HepG2 (cell line): ENCODE measurements around the gene PDE4D. TPM values are rescaled to one million over a fixed set of nuclear protein-coding genes. Genes with fewer than 3 reads are reported as not detected.
A peak's percentile ranks its signal among the peaks of the same experiment; 100 is the strongest.

ENCODE experiments used
- ATAC-seq: fragments of 200-7000 bp; cut with Tn5 transposase; 3 replicates; pipeline ENCODE4 v1.9.1; 2020; ENCODE audit warnings: mild to moderate bottlenecking, moderate library complexity
- BruUV-seq: library from RNA; stranded (reverse); fragments of 400-500 nt; replicated peaks from 2 replicates; lab custom pipeline; 2021; lab: Mats Ljungman, UMichigan
- CTCF ChIA-PET: fragments of 300-600 bp; formaldehyde crosslinking; extraction: SDS; loops from one replicate; lab custom pipeline; 2021; ENCODE audit warnings: low total read pairs, inconsistent platforms, low intra/inter-chr PET ratio; lab: Yijun Ruan, JAX
- POLR2A ChIA-PET: fragments of 350-600 bp; sonication (Branson Sonifier 250); formaldehyde crosslinking; loops from one replicate; lab custom pipeline; 2020; ENCODE audit warnings: antibody characterized with exemption, inconsistent platforms; lab: Yijun Ruan, JAX
- DNase-seq: peaks from one replicate; pipeline ENCODE4 v3.0.0-alpha.2; 2015; ENCODE audit warnings: low spot score
- FAIRE-seq: peaks from 3 replicates; lab custom pipeline; 2011; peaks lifted over from hg19 to GRCh38; lab: Jason Lieb, UNC
- H2AFZ ChIP-seq: one replicate; pipeline ENCODE4 v1.6.1; 2011; ENCODE audit warnings: low read length, inconsistent platforms
- H3K27ac ChIP-seq: fragments of 300-600 bp; 3 replicates; pipeline ENCODE4 v1.8.0; 2011; ENCODE audit warnings: mixed run types, mild to moderate bottlenecking, mixed read lengths, low read length, inconsistent platforms; ENCODE audit not compliant: insufficient read depth; ENCODE audit errors: extremely low read length
- H3K27me3 ChIP-seq, 2 experiments: fragments of 200-600 bp in 1 of 2; 2 replicates in 1 of 2; 3 replicates in 1 of 2; pipeline versions ENCODE4 v1.6.0 to v1.8.0; 2011; ENCODE audit warnings: low read length in 2 of 2, mild to moderate bottlenecking in 2 of 2, moderate library complexity in 2 of 2, inconsistent platforms in 1 of 2; ENCODE audit not compliant: insufficient read depth in 2 of 2, control insufficient read depth in 1 of 2
- H3K36me3 ChIP-seq, 2 experiments: fragments of 200-600 bp in 1 of 2; replicated peaks in 1 of 2; 2 replicates in 1 of 2; 3 replicates in 1 of 2; pipeline versions ENCODE4 v1.5.1 to v1.8.0; 2011; ENCODE audit warnings: low read length in 2 of 2, inconsistent platforms in 1 of 2; ENCODE audit not compliant: insufficient read depth in 2 of 2, control insufficient read depth in 1 of 2
- H3K4me1 ChIP-seq: 2 replicates; pipeline ENCODE4 v1.5.1; 2012; ENCODE audit warnings: low read length, inconsistent platforms; ENCODE audit not compliant: insufficient read depth
- H3K4me2 ChIP-seq: 2 replicates; pipeline ENCODE4 v1.6.0; 2011; ENCODE audit warnings: low read depth, low read length, inconsistent platforms
- H3K4me3 ChIP-seq, 3 experiments: fragments of 200-600 bp in 1 of 3; sonication (generic), shearing (Covaris generic) in 1 of 3; replicated peaks in 1 of 3; 2 replicates each; pipeline ENCODE4 v1.5.1; 2011 to 2016; ENCODE audit warnings: low read length in 3 of 3, inconsistent platforms in 2 of 3, low read depth in 2 of 3, mild to moderate bottlenecking in 2 of 3, control low read depth in 1 of 3, mixed read lengths in 1 of 3; ENCODE audit not compliant: insufficient read depth in 1 of 3
- H3K79me2 ChIP-seq: one replicate; pipeline ENCODE4 v1.6.1; 2011; ENCODE audit warnings: low read length, inconsistent platforms; ENCODE audit not compliant: insufficient read depth
- H3K9ac ChIP-seq: 2 replicates; pipeline ENCODE4 v1.6.0; 2011; ENCODE audit warnings: mild to moderate bottlenecking, low read depth, low read length, inconsistent platforms; ENCODE audit not compliant: insufficient read depth
- H3K9me3 ChIP-seq: 2 replicates; pipeline ENCODE4 v1.5.1; 2012; ENCODE audit warnings: mild to moderate bottlenecking, low read length
- H4K20me1 ChIP-seq: 2 replicates; pipeline ENCODE4 v1.6.0; 2011; ENCODE audit warnings: inconsistent platforms, mild to moderate bottlenecking, low read length, moderate library complexity; ENCODE audit not compliant: insufficient read depth
- BCL6 ChIP-seq: IDR thresholded peaks from 2 replicates; pipeline ENCODE4 v1.6.1; 2016; ENCODE audit warnings: missing genetic modification reagents, missing compliant biosample characterization
- CAMTA2 ChIP-seq: sonication (generic); formaldehyde crosslinking; IDR thresholded peaks from 2 replicates; pipeline ENCODE4 v1.4.0; 2020; ENCODE audit warnings: mild to moderate bottlenecking, missing genetic modification reagents, borderline replicate concordance
- CEBPB ChIP-seq: IDR thresholded peaks from 2 replicates; pipeline ENCODE4 v1.6.1; 2011; ENCODE audit warnings: low read depth, low read length, improper control_type of control experiment, borderline replicate concordance
- CHD4 ChIP-seq: fragments of 200-600 bp; sonication (generic); IDR thresholded peaks from 2 replicates; pipeline ENCODE4 v1.7.0; 2017; ENCODE audit warnings: mild to moderate bottlenecking, low read length, borderline replicate concordance
- CREM ChIP-seq, 2 experiments: sonication (generic) in 1 of 2; formaldehyde crosslinking in 1 of 2; IDR thresholded peaks; 2 replicates each; pipeline versions ENCODE4 v1.4.0 to v1.6.1; 2016 to 2020; ENCODE audit warnings: antibody characterized with exemption in 1 of 2, mild to moderate bottlenecking in 1 of 2, missing genetic modification reagents in 1 of 2
- DNMT1 ChIP-seq: sonication (generic); formaldehyde crosslinking; IDR thresholded peaks from 2 replicates; pipeline ENCODE4 v1.5.1; 2020; ENCODE audit warnings: mild to moderate bottlenecking, missing genetic modification reagents
- FOXJ3 ChIP-seq: sonication (generic); formaldehyde crosslinking; IDR thresholded peaks from 2 replicates; pipeline ENCODE4 v1.4.0; 2020; ENCODE audit warnings: missing genetic modification reagents, mild to moderate bottlenecking, borderline replicate concordance
- HNF4G ChIP-seq, 2 experiments: sonication (generic) in 1 of 2; formaldehyde crosslinking in 1 of 2; IDR thresholded peaks; 2 replicates each; pipeline versions ENCODE4 v1.4.0 to v1.6.1; 2011 to 2020; ENCODE audit warnings: borderline replicate concordance in 2 of 2, low read depth in 2 of 2, mild to moderate bottlenecking in 2 of 2, low read length in 1 of 2, missing genetic modification reagents in 1 of 2, moderate library complexity in 1 of 2
- MBD4 ChIP-seq: IDR thresholded peaks from 2 replicates; pipeline ENCODE4 v1.6.1; 2012; ENCODE audit warnings: low read length, inconsistent platforms, borderline replicate concordance
- NCOA2 ChIP-seq: sonication (generic); formaldehyde crosslinking; IDR thresholded peaks from 2 replicates; pipeline ENCODE4 v1.8.0; 2022; ENCODE audit warnings: inconsistent platforms
- NR2F6 ChIP-seq, 2 experiments: IDR thresholded peaks; 2 replicates each; pipeline ENCODE4 v1.6.1; 2016; ENCODE audit warnings: antibody characterized with exemption in 1 of 2, mild to moderate bottlenecking in 1 of 2
- NRL ChIP-seq: sonication (generic); formaldehyde crosslinking; IDR thresholded peaks from 2 replicates; pipeline ENCODE4 v1.5.0; 2020; ENCODE audit warnings: missing genetic modification reagents, mild to moderate bottlenecking, moderate library complexity, borderline replicate concordance
- PAXIP1 ChIP-seq: sonication (generic); formaldehyde crosslinking; conservative IDR thresholded peaks from 2 replicates; pipeline ENCODE4 v1.4.0; 2020; ENCODE audit warnings: mild to moderate bottlenecking, missing genetic modification reagents, moderate library complexity
- RARA ChIP-seq: IDR thresholded peaks from 2 replicates; pipeline ENCODE4 v1.6.1; 2016; ENCODE audit warnings: missing genetic modification reagents, missing compliant biosample characterization
- SP1 ChIP-seq, 2 experiments: fragments of 450-650 bp in 1 of 2; sonication (generic) in 1 of 2; formaldehyde crosslinking in 1 of 2; IDR thresholded peaks; 2 replicates each; pipeline versions ENCODE4 v1.4.0 to v1.6.1; 2016 to 2020; ENCODE audit warnings: missing genetic modification reagents in 1 of 2
- ZNF547 ChIP-seq: sonication (generic); formaldehyde crosslinking; IDR thresholded peaks from 2 replicates; pipeline ENCODE4 v1.5.1; 2020; ENCODE audit warnings: mild to moderate bottlenecking, missing genetic modification reagents
- WGBS: methylation state at CpG from one replicate; pipeline ENCODE4 v1.1.6; 2017; ENCODE audit warnings: low lambda C conversion rate; 5-methylcytosine and 5-hydroxymethylcytosine counted together
- in situ Hi-C: cut with HindIII; loops from 2 replicates; pipeline ENCODE4 v1.10.0; 2017; ENCODE audit warnings: low pct_unique_long_range_greater_than_20kb; ENCODE audit not compliant: extremely low pct_ligation_motif_present
- intact Hi-C: fragments of 100-400 bp; cut with micrococcal nuclease; formaldehyde crosslinking; loops from one replicate; pipeline ENCODE4 v1.10.0; 2022; ENCODE audit not compliant: unreplicated experiment
- polyA plus RNA-seq, 8 experiments: library from polyadenylated mRNA; depleted of rRNA in 3 of 8; stranded (reverse) in 7 of 8; unstranded in 1 of 8; fragments of >200 nt; fragmentation: Illumina TruSeq in 4 of 8; extraction: Trizol in 4 of 8; gene quantifications; 2 replicates each; pipeline versions ENCODE4 v1.2.1 to v1.2.3, GENCODE V29; 2011 to 2016; ENCODE audit warnings: low read depth in 4 of 8, missing spikeins in 1 of 8, mixed read lengths in 1 of 8; ENCODE audit not compliant: insufficient read depth in 1 of 8
- total RNA-seq, 5 experiments: library from RNA; depleted of rRNA; stranded (reverse); fragments of >200 nt; fragmentation: Illumina TruSeq; extraction: Trizol; gene quantifications; 2 replicates each; pipeline ENCODE4 v1.2.3, GENCODE V29; 2016; ENCODE audit warnings: low read depth in 1 of 5

The PDE4D gene
- total and polyA plus RNA-seq, 2 of the 13 experiments (the other 11 are each of a cell fraction or from before 2014, with no cell fraction given), result 7.0 to 12.2 TPM

GRCh38 chr5:59326596-59326995 lies 566.9 kb downstream of the PDE4D start:
- WGBS, result 72% methylated on average over 2 of the region's 2 CpGs
- Histone ChIP-seq H3K9ac (no peak overlapping the region), H3K4me1 (peaks cover 12% of the 10 kb centered on the region), H3K9me3 (no peaks in the 10 kb centered on the region), H4K20me1 (no peaks in the 10 kb centered on the region), H2AFZ (no peak overlapping the region), H3K79me2 (no peaks in the 10 kb centered on the region), H3K27ac (no peak overlapping the region), H3K36me3 (no peaks in the 10 kb centered on the region), H3K4me3 (no peak overlapping the region), H3K4me2 (no peak overlapping the region), H3K27me3 (no peaks in the 10 kb centered on the region)
- POLR2A ChIA-PET, result no interaction called here
- CTCF ChIA-PET, result no interaction called here
- DNase-seq, result no peak
- in situ Hi-C loops (no loop called here), intact Hi-C loops (no loop called here)
- no peak for ATAC-seq
- FAIRE-seq, result no peak
- TF ChIP-seq HNF4G (IDR thresholded peaks at IDR 0.05; ENCODE audit: borderline replicate concordance, low read depth, low read length) (no peak), HNF4G (CRISPR knock-in tag; IDR thresholded peaks at IDR 0.05; ENCODE audit: borderline replicate concordance, low read depth) (no peak), FOXJ3 (CRISPR knock-in tag) (no peak), CEBPB (peak; percentile 55; the same call in 1 of the 2 replicates)
- no TSS peak for BruUV-seq

GRCh38 chr5:59325070-59325469 lies 568.5 kb downstream of the PDE4D start:
- no peak overlapping the region for H3K4me2 ChIP-seq
- no peaks in the 10 kb centered on the region for H3K9me3 ChIP-seq
- no peaks in the 10 kb centered on the region for H3K79me2 ChIP-seq
- no peak overlapping the region for H3K27ac ChIP-seq
- H3K4me1 ChIP-seq, result peaks cover 12% of the 10 kb centered on the region
- ChIA-PET POLR2A (no interaction called here), CTCF (no interaction called here)
- in situ Hi-C loops, result no loop called here
- no peak for FAIRE-seq
- H3K4me3 ChIP-seq, result no peak overlapping the region
- H3K27me3 ChIP-seq, result no peaks in the 10 kb centered on the region
- 56% methylated on average over 2 of the region's 2 CpGs for WGBS
- DNase-seq, result peak; percentile 27
- ATAC-seq, result no peak
- no TSS peak for BruUV-seq
- H3K9ac ChIP-seq, result no peak overlapping the region
- no peak overlapping the region for H2AFZ ChIP-seq
- H3K36me3 ChIP-seq, result no peaks in the 10 kb centered on the region
- H4K20me1 ChIP-seq, result no peaks in the 10 kb centered on the region
- intact Hi-C loops, result no loop called here
- TF ChIP-seq ZNF547 (CRISPR knock-in tag), result no peak
- no peak for TF ChIP-seq DNMT1 (CRISPR knock-in tag)
- no peak for TF ChIP-seq CAMTA2 (CRISPR knock-in tag)
- no peak for TF ChIP-seq SP1 (IDR thresholded peaks at IDR 0.05)
- TF ChIP-seq SP1 (CRISPR knock-in tag; IDR thresholded peaks at IDR 0.05), result no peak
- TF ChIP-seq CREM (IDR thresholded peaks at IDR 0.05), result peak; percentile 14; the same call in 1 of the 2 replicates
- no peak for TF ChIP-seq CREM (CRISPR knock-in tag; IDR thresholded peaks at IDR 0.05)
- TF ChIP-seq PAXIP1 (CRISPR knock-in tag), result 0 out of 2 replicates have a peak, but pooled peaks have one; percentile 13
- peak; percentile 68 for TF ChIP-seq NR2F6 (IDR thresholded peaks at IDR 0.05)
- TF ChIP-seq NR2F6 (CRISPR knock-in tag; IDR thresholded peaks at IDR 0.05), result peak; percentile 55
- no peak for TF ChIP-seq CHD4
- no peak for TF ChIP-seq MBD4
- TF ChIP-seq NCOA2 (CRISPR knock-in tag), result peak; percentile 27; the same call in 1 of the 2 replicates
- peak; percentile 58 for TF ChIP-seq RARA (CRISPR knock-in tag)
- 0 out of 2 replicates have a peak, but pooled peaks have one; percentile 18 for TF ChIP-seq BCL6 (CRISPR knock-in tag)
- TF ChIP-seq NRL (CRISPR knock-in tag), result no peak
